Measurements from ENCODE around the gene ADAMTSL5. TPM values are rescaled to one million over a fixed set of nuclear protein-coding genes. Genes with fewer than 3 reads are reported as not detected.
A peak's percentile ranks its signal among the peaks of the same experiment; 100 is the strongest.

The ADAMTSL5 gene
- total and polyA plus RNA-seq, 2 of the 13 experiments (the other 11 are each of a cell fraction or from before 2014, with no cell fraction given) = 0.60 to 2.7 TPM

- TF ChIP-seq ATF3 (CRISPR knock-in tag; IDR thresholded peaks at IDR 0.05) (no peak), ZNF296 (CRISPR knock-in tag; conservative IDR thresholded peaks at IDR 0.05) (no peak), STAT5B (CRISPR knock-in tag; IDR thresholded peaks at IDR 0.05) (no peak), DNMT3B (CRISPR knock-in tag; conservative IDR thresholded peaks at IDR 0.05) (no peak), CC2D1A (CRISPR knock-in tag; IDR thresholded peaks at IDR 0.05) (no peak), HES4 (CRISPR knock-in tag; IDR thresholded peaks at IDR 0.05; ENCODE audit: borderline replicate concordance) (no peak; the same call in 1 of the 2 replicates), KLF13 (CRISPR knock-in tag; IDR thresholded peaks at IDR 0.05) (no peak), NFATC3 (CRISPR knock-in tag; IDR thresholded peaks at IDR 0.05) (no peak), DMAP1 (CRISPR knock-in tag; IDR thresholded peaks at IDR 0.05) (no peak; the same call in 1 of the 2 replicates), ZNF160 (CRISPR knock-in tag; IDR thresholded peaks at IDR 0.05) (no peak), THRA (CRISPR knock-in tag; IDR thresholded peaks at IDR 0.05; ENCODE audit: borderline replicate concordance) (peak; percentile 73), CBX2 (IDR thresholded peaks at IDR 0.05; ENCODE audit: low read depth, low read length) (no peak), CBX2 (CRISPR knock-in tag; IDR thresholded peaks at IDR 0.05; ENCODE audit: low read depth) (no peak), NR3C1 (CRISPR knock-in tag; IDR thresholded peaks at IDR 0.05) (no peak), ZNF432 (CRISPR knock-in tag; IDR thresholded peaks at IDR 0.05; ENCODE audit: borderline replicate concordance) (no peak), AGO1 (IDR thresholded peaks at IDR 0.05; ENCODE audit: low read depth, low read length, poor library complexity, severe bottlenecking) (peak; percentile 73)
- TF ChIP-seq, protein P1, sequence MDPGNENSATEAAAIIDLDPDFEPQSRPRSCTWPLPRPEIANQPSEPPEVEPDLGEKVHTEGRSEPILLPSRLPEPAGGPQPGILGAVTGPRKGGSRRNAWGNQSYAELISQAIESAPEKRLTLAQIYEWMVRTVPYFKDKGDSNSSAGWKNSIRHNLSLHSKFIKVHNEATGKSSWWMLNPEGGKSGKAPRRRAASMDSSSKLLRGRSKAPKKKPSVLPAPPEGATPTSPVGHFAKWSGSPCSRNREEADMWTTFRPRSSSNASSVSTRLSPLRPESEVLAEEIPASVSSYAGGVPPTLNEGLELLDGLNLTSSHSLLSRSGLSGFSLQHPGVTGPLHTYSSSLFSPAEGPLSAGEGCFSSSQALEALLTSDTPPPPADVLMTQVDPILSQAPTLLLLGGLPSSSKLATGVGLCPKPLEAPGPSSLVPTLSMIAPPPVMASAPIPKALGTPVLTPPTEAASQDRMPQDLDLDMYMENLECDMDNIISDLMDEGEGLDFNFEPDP (CRISPR knock-in tag; conservative IDR thresholded peaks at IDR 0.05) = 0 out of 2 replicates have a peak, but pooled peaks have one; percentile 55
- TF ChIP-seq, protein P2, sequence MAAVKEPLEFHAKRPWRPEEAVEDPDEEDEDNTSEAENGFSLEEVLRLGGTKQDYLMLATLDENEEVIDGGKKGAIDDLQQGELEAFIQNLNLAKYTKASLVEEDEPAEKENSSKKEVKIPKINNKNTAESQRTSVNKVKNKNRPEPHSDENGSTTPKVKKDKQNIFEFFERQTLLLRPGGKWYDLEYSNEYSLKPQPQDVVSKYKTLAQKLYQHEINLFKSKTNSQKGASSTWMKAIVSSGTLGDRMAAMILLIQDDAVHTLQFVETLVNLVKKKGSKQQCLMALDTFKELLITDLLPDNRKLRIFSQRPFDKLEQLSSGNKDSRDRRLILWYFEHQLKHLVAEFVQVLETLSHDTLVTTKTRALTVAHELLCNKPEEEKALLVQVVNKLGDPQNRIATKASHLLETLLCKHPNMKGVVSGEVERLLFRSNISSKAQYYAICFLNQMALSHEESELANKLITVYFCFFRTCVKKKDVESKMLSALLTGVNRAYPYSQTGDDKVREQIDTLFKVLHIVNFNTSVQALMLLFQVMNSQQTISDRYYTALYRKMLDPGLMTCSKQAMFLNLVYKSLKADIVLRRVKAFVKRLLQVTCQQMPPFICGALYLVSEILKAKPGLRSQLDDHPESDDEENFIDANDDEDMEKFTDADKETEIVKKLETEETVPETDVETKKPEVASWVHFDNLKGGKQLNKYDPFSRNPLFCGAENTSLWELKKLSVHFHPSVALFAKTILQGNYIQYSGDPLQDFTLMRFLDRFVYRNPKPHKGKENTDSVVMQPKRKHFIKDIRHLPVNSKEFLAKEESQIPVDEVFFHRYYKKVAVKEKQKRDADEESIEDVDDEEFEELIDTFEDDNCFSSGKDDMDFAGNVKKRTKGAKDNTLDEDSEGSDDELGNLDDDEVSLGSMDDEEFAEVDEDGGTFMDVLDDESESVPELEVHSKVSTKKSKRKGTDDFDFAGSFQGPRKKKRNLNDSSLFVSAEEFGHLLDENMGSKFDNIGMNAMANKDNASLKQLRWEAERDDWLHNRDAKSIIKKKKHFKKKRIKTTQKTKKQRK (IDR thresholded peaks at IDR 0.05; ENCODE audit: low read length) = no peak
- TF ChIP-seq, protein P3, sequence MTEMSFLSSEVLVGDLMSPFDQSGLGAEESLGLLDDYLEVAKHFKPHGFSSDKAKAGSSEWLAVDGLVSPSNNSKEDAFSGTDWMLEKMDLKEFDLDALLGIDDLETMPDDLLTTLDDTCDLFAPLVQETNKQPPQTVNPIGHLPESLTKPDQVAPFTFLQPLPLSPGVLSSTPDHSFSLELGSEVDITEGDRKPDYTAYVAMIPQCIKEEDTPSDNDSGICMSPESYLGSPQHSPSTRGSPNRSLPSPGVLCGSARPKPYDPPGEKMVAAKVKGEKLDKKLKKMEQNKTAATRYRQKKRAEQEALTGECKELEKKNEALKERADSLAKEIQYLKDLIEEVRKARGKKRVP (CRISPR knock-in tag; IDR thresholded peaks at IDR 0.05) = no peak
- TF ChIP-seq, protein P4, sequence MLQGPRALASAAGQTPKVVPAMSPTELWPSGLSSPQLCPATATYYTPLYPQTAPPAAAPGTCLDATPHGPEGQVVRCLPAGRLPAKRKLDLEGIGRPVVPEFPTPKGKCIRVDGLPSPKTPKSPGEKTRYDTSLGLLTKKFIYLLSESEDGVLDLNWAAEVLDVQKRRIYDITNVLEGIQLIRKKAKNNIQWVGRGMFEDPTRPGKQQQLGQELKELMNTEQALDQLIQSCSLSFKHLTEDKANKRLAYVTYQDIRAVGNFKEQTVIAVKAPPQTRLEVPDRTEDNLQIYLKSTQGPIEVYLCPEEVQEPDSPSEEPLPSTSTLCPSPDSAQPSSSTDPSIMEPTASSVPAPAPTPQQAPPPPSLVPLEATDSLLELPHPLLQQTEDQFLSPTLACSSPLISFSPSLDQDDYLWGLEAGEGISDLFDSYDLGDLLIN (CRISPR knock-in tag; IDR thresholded peaks at IDR 0.05; ENCODE audit: borderline replicate concordance) = no peak
Observed at GRCh38 chr19:1503089-1503924, 9.5 kb downstream of the ADAMTSL5 start (continued).

All from HepG2 (cell line).